DND-41 (cell line): ENCODE data around the gene DPF3.

Source experiments
- ATAC-seq: fragments of 200-7000 bp; cut with Tn5 transposase; 3 replicates; pipeline ENCODE4 v1.9.1; 2021; ENCODE audit warnings: low read depth; ENCODE audit not compliant: insufficient read depth
- DNase-seq: peaks from one replicate; pipeline ENCODE4 v3.0.0-alpha.2; 2020
- H2AFZ ChIP-seq: 2 replicates; pipeline ENCODE4 v1.6.0; 2012; ENCODE audit warnings: low read depth, low read length
- H3K27ac ChIP-seq: 2 replicates; pipeline ENCODE4 v1.5.1; 2012; ENCODE audit warnings: low read length, inconsistent platforms
- H3K27me3 ChIP-seq: fragments of 200-600 bp; sonication (generic); 2 replicates; pipeline ENCODE4 v1.6.0; 2012; ENCODE audit warnings: low read length, mild to moderate bottlenecking, inconsistent platforms; ENCODE audit not compliant: insufficient read depth, poor library complexity
- H3K36me3 ChIP-seq: 2 replicates; pipeline ENCODE4 v1.5.1; 2012; ENCODE audit warnings: low read length, inconsistent platforms; ENCODE audit not compliant: insufficient read depth
- H3K4me1 ChIP-seq: 2 replicates; pipeline ENCODE4 v1.5.1; 2012; ENCODE audit warnings: mild to moderate bottlenecking, low read length; ENCODE audit not compliant: insufficient read depth
- H3K4me2 ChIP-seq: 2 replicates; pipeline ENCODE4 v1.6.0; 2012; ENCODE audit warnings: mild to moderate bottlenecking, moderate library complexity, low read length, inconsistent platforms; ENCODE audit not compliant: insufficient read depth
- H3K4me3 ChIP-seq, 2 experiments: fragments of 200-600 bp in 1 of 2; shearing (Covaris generic) in 1 of 2; 2 replicates each; pipeline ENCODE4 v1.5.1; 2012 to 2016; ENCODE audit warnings: inconsistent platforms in 2 of 2, low read length in 2 of 2, mild to moderate bottlenecking in 2 of 2, low read depth in 1 of 2, moderate library complexity in 1 of 2
- H3K79me2 ChIP-seq: 2 replicates; pipeline ENCODE4 v1.6.0; 2012; ENCODE audit warnings: low read length, inconsistent platforms; ENCODE audit not compliant: insufficient read depth
- H3K9ac ChIP-seq: 2 replicates; pipeline ENCODE4 v1.6.0; 2012; ENCODE audit warnings: low read depth, mild to moderate bottlenecking, inconsistent platforms, low read length, moderate library complexity
- H3K9me3 ChIP-seq: 2 replicates; pipeline ENCODE4 v1.5.1; 2012; ENCODE audit warnings: low read length, moderate library complexity, mild to moderate bottlenecking, inconsistent platforms; ENCODE audit not compliant: insufficient read depth, severe bottlenecking
- H4K20me1 ChIP-seq: 2 replicates; pipeline ENCODE4 v1.6.0; 2012; ENCODE audit warnings: low read length; ENCODE audit not compliant: insufficient read depth
- EZH2 ChIP-seq: IDR thresholded peaks from 3 replicates; pipeline ENCODE4 v1.6.1; 2012; ENCODE audit warnings: borderline replicate concordance, low read depth, mild to moderate bottlenecking, moderate library complexity, low read length, inconsistent platforms; ENCODE audit not compliant: severe bottlenecking
- TF ChIP-seq, protein P1 (sequence below): IDR thresholded peaks from 2 replicates; pipeline ENCODE4 v1.5.1; 2012; ENCODE audit warnings: borderline replicate concordance, low read length, moderate library complexity, mild to moderate bottlenecking; ENCODE audit not compliant: poor library complexity, severe bottlenecking; ENCODE audit errors: extremely low read depth

DPF3 gene

GRCh38 chr14:72643317-72643801, 250.5 kb downstream of the DPF3 start:
- Histone ChIP-seq H3K27me3 (no peaks in the 10 kb centered on the region), H3K4me2 (no peak overlapping the region), H3K4me1 (no peaks in the 10 kb centered on the region), H4K20me1 (no peaks in the 10 kb centered on the region), H3K4me3 (no peak overlapping the region), H3K9ac (no peak overlapping the region), H3K36me3 (no peaks in the 10 kb centered on the region), H3K9me3 (no peaks in the 10 kb centered on the region), H2AFZ (no peak overlapping the region), H3K27ac (no peak overlapping the region), H3K79me2 (no peaks in the 10 kb centered on the region)
- DNase-seq = no peak
- TF ChIP-seq, protein P1, sequence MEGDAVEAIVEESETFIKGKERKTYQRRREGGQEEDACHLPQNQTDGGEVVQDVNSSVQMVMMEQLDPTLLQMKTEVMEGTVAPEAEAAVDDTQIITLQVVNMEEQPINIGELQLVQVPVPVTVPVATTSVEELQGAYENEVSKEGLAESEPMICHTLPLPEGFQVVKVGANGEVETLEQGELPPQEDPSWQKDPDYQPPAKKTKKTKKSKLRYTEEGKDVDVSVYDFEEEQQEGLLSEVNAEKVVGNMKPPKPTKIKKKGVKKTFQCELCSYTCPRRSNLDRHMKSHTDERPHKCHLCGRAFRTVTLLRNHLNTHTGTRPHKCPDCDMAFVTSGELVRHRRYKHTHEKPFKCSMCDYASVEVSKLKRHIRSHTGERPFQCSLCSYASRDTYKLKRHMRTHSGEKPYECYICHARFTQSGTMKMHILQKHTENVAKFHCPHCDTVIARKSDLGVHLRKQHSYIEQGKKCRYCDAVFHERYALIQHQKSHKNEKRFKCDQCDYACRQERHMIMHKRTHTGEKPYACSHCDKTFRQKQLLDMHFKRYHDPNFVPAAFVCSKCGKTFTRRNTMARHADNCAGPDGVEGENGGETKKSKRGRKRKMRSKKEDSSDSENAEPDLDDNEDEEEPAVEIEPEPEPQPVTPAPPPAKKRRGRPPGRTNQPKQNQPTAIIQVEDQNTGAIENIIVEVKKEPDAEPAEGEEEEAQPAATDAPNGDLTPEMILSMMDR = no peak
- ATAC-seq = no peak

DNA sequence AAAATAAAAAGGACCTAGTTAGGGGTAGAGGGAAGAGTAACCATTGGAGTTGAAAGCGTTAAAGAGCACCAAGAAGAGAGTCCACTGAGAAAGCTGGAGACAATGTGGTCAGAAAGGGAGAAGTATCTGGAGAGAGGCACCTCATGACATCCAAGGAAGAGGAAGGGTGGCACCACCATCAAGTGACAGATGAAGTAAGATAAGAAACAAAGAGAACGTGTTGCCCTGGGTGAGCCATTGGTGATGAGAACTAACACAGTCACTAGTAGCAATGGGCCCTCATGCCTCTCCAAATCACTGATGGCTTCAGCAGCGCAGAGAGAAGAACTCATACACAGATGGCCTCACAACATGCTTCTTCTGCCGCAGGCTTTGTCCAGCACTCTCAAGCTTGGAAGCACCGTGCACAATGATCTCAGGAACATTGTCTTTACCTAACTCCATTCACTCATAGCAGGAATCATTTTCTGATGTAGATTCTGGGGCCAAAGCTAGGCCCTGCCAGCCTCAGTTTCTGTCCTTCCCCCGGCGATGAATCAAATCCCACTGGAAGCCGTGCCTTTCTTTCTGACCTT, 252.9 kb downstream of the DPF3 start:
- Histone ChIP-seq H2AFZ (no peak overlapping the region), H3K79me2 (no peaks in the 10 kb centered on the region), H3K27me3 (no peaks in the 10 kb centered on the region), H3K27ac (no peak overlapping the region), H3K4me1 (no peaks in the 10 kb centered on the region), H3K4me2 (no peak overlapping the region), H3K9me3 (no peaks in the 10 kb centered on the region), H3K4me3 (no peak overlapping the region), H4K20me1 (no peaks in the 10 kb centered on the region), H3K9ac (no peak overlapping the region), H3K36me3 (no peaks in the 10 kb centered on the region)
- DNase-seq = no peak
- TF ChIP-seq EZH2 = no peak
- TF ChIP-seq, protein P1 = no peak
- ATAC-seq = no peak

- TF ChIP-seq, protein P1 = no peak
- TF ChIP-seq EZH2 = no peak
- Histone ChIP-seq H3K27me3 (peaks cover 3% of the 10 kb centered on the region), H3K4me3 (no peak overlapping the region), H3K27ac (no peak overlapping the region), H3K9ac (no peak overlapping the region), H3K4me1 (no peaks in the 10 kb centered on the region), H3K36me3 (no peaks in the 10 kb centered on the region), H3K4me2 (no peak overlapping the region), H2AFZ (no peak overlapping the region), H4K20me1 (no peaks in the 10 kb centered on the region), H3K9me3 (no peaks in the 10 kb centered on the region), H3K79me2 (no peaks in the 10 kb centered on the region)
- ATAC-seq (no peak), DNase-seq (no peak)
Observed at GRCh38 chr14:72638021-72638420, 255.9 kb downstream of the DPF3 start.

DNA sequence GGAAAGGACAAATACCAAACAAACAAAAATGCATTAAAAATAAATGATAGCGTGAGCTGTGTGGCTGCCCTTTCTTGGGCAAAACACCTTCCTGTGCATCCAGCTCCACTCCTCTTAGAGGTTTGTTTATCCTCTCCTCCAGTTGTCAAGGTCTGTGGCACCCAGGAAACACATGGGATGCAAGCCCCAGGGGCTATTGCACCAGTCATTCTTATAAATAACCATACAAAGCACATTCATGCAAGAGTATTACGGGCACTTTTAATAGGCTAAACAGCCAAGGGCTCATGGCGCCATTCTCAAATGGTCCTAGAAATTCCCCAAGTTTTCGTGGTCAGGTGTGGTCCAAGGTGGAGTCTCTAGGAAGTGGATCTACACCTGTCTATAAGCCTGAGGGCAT, 257.0 kb downstream of the DPF3 start:
- Histone ChIP-seq H3K36me3 (no peaks in the 10 kb centered on the region), H3K27ac (no peak overlapping the region), H3K9ac (no peak overlapping the region), H3K4me3 (no peak overlapping the region), H3K4me2 (no peak overlapping the region), H2AFZ (no peak overlapping the region), H3K79me2 (no peaks in the 10 kb centered on the region), H3K9me3 (no peaks in the 10 kb centered on the region), H4K20me1 (no peaks in the 10 kb centered on the region), H3K27me3 (peaks cover 3% of the 10 kb centered on the region), H3K4me1 (no peaks in the 10 kb centered on the region)
- ATAC-seq (no peak), DNase-seq (no peak)
- TF ChIP-seq, protein P1 = no peak
- TF ChIP-seq EZH2 = no peak
